Smooth muscle cell (in vitro differentiated cells): ENCODE measurements around the gene TMEM59L. TPM values are rescaled to one million over a fixed set of nuclear protein-coding genes. Genes with fewer than 3 reads are reported as not detected.
"Not testable (repeated sequence)": the region's sequence is repeated elsewhere in the genome, so short reads cannot be mapped to it uniquely, and the experiment has no call there.

Experiments used
- DNase-seq: peaks from one replicate; lab custom pipeline; 2025; ENCODE audit not compliant: unreplicated experiment; lab: John Stamatoyannopoulos, UW
- H2AFZ ChIP-seq: fragments of 200-600 bp; sonication (generic); 2 replicates; pipeline ENCODE4 v1.6.0; 2016; ENCODE audit warnings: antibody characterized with exemption, low read depth, mild to moderate bottlenecking
- H3F3A ChIP-seq: fragments of 200-600 bp; sonication (generic); 2 replicates; pipeline ENCODE4 v1.6.0; 2017; ENCODE audit warnings: antibody characterized with exemption, low read depth
- H3K27ac ChIP-seq: fragments of 200-600 bp; sonication (generic); 2 replicates; pipeline ENCODE4 v1.5.1; 2016; ENCODE audit warnings: low read depth, mild to moderate bottlenecking
- H3K27me3 ChIP-seq: fragments of 200-600 bp; sonication (generic); 2 replicates; pipeline ENCODE4 v1.6.1; 2016; ENCODE audit warnings: low read depth, mild to moderate bottlenecking
- H3K36me3 ChIP-seq: fragments of 200-600 bp; sonication (generic); 2 replicates; pipeline ENCODE4 v1.5.1; 2016; ENCODE audit warnings: low read depth
- H3K4me1 ChIP-seq: fragments of 200-600 bp; sonication (generic); 2 replicates; pipeline ENCODE4 v1.5.1; 2016; ENCODE audit warnings: low read depth
- H3K4me2 ChIP-seq: fragments of 200-600 bp; sonication (generic); 2 replicates; pipeline ENCODE4 v1.6.0; 2016; ENCODE audit warnings: mild to moderate bottlenecking
- H3K4me3 ChIP-seq: fragments of 200-600 bp; sonication (generic); 2 replicates; pipeline ENCODE4 v1.5.1; 2016; ENCODE audit warnings: mild to moderate bottlenecking
- H3K79me2 ChIP-seq: fragments of 200-600 bp; sonication (generic); 2 replicates; pipeline ENCODE4 v1.6.0; 2016; ENCODE audit warnings: low read depth, mild to moderate bottlenecking
- H3K9ac ChIP-seq: fragments of 200-600 bp; sonication (generic); 2 replicates; pipeline ENCODE4 v1.6.0; 2016; ENCODE audit warnings: low read depth
- H3K9me3 ChIP-seq: fragments of 200-600 bp; sonication (generic); replicated peaks from 2 replicates; pipeline ENCODE4 v1.5.1; 2016; ENCODE audit warnings: low read depth
- H4K20me1 ChIP-seq: fragments of 200-600 bp; sonication (generic); 2 replicates; pipeline ENCODE4 v1.6.0; 2016; ENCODE audit warnings: low read depth
- WGBS: methylation state at CpG from one replicate; pipeline ENCODE4 v1.1.7; 2016; ENCODE audit warnings: low lambda C conversion rate; 5-methylcytosine and 5-hydroxymethylcytosine counted together
- polyA plus RNA-seq: library from polyadenylated mRNA; unstranded; fragments of >200 nt; fragmentation: Nextera tagmentation; extraction: Ambion mirVana; gene quantifications from 2 replicates; pipeline ENCODE4 v1.2.1, GENCODE V29; 2016
- total RNA-seq: library from RNA; depleted of rRNA; stranded (reverse); fragments of >200 nt; gene quantifications from 2 replicates; pipeline ENCODE4 v1.2.3, GENCODE V29; 2014
- TF ChIP-seq, protein P1 (sequence below): fragments of 200-600 bp; sonication (generic); IDR thresholded peaks from 2 replicates; pipeline ENCODE4 v1.5.1; 2017; ENCODE audit warnings: borderline replicate concordance, mild to moderate bottlenecking, antibody characterized with exemption; ENCODE audit not compliant: insufficient read depth, poor library complexity, severe bottlenecking

Gene TMEM59L
- total and polyA plus RNA-seq, 2 experiments from 2014 or later: 4.4 to 42.0 TPM

DNA sequence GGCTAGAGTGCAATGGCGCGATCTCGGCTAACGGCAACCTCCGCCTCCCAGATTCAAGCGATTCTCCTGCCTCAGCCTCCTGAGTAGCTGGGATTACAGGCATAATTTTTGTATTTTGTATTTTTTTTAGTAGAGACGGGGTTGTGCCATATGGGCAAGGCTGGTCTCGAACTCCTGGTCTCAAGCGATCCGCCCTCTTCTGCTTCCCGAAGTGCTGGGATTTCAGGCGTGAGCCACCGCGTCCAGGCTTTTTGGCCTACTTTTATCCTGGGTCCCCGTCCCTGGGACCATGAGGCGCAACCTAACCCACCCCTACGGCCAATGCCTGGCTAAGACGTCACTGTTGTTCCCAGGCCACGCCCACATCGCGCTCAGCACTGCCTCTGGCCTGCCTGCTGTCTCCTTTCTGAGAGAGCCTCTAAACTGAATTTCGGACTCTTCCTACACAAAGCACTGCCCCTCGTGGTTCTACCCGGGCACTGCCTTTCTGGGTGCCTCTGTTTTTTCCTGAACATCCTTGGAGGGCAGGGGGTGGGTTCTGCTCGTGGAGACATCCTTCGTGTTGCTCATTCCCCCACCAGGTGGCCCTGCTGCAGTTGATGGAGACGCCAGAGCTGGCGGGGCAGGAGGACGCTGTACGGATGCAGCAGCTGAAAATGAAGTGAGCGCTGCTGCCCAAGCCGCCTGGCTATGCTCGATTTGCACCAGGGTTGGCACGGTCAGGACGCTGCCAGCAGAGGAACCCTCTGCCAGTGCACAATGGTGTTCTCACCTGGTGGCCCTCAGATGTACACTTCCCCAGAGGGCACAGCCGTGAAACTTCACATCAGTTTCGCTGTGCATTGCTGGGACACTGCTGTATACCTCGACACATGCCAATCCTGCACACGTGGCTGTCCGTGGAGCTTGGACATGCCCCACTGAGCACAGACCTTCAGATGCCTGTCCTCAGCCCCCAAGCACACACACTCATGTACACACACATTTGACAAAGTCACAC, 22.1 kb upstream of the TMEM59L start:
- Histone ChIP-seq H3K36me3 (no peaks in the 10 kb centered on the region), H3K4me3 (peak overlapping the region; percentile 95), H3K9me3 (no peaks in the 10 kb centered on the region), H4K20me1 (peaks cover 31% of the 10 kb centered on the region), H3K4me2 (peak overlapping the region; percentile 96), H3K27me3 (no peaks in the 10 kb centered on the region), H3K27ac (peak overlapping the region; percentile 71), H3K9ac (no peak overlapping the region), H2AFZ (no peak overlapping the region), H3K79me2 (no peaks in the 10 kb centered on the region), H3K4me1 (peaks cover 10% of the 10 kb centered on the region), H3F3A (peaks cover 39% of the 10 kb centered on the region)
- 33% methylated on average over 40 of the region's 40 CpGs for WGBS
- peak; percentile 63 for DNase-seq
- TF ChIP-seq, protein P1, sequence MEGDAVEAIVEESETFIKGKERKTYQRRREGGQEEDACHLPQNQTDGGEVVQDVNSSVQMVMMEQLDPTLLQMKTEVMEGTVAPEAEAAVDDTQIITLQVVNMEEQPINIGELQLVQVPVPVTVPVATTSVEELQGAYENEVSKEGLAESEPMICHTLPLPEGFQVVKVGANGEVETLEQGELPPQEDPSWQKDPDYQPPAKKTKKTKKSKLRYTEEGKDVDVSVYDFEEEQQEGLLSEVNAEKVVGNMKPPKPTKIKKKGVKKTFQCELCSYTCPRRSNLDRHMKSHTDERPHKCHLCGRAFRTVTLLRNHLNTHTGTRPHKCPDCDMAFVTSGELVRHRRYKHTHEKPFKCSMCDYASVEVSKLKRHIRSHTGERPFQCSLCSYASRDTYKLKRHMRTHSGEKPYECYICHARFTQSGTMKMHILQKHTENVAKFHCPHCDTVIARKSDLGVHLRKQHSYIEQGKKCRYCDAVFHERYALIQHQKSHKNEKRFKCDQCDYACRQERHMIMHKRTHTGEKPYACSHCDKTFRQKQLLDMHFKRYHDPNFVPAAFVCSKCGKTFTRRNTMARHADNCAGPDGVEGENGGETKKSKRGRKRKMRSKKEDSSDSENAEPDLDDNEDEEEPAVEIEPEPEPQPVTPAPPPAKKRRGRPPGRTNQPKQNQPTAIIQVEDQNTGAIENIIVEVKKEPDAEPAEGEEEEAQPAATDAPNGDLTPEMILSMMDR: peak; percentile 55

DNA sequence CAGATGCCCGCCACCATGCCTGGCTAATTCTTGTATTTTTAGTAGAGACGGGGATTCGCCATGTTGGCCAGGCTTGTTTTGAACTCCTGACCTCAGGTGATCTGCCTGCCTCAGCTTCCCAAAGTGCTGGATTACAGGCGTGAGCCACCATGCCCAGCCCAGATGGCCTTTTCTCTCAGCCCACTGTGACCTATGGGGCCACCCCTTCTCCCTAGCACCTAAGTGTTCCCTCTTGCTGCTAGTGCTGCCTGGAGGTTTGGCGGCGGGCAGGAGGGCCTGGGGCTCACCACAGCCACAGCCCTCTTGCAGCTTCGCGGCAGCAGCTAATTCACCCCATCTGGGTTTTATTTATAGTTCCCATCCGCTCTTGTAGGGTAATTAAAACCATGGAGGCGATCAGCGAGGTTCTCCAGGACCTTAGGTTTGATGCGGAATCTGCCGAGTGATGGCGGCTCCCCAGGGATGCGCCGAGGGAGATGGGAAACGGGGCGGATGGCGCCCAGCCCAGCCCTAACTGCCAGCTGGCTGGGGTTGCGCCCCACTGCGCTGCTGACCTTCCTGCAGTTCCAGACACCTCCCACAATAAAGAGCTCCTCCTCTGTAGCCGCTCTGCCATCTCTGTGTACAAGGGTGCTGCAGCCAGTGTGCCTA, 20.8 kb upstream of the TMEM59L start:
- Histone ChIP-seq H3K9ac (no peak overlapping the region), H3K79me2 (no peaks in the 10 kb centered on the region), H2AFZ (no peak overlapping the region), H3K27me3 (no peaks in the 10 kb centered on the region), H3K4me3 (no peak overlapping the region), H3K27ac (no peak overlapping the region), H3K9me3 (no peaks in the 10 kb centered on the region), H3F3A (peaks cover 39% of the 10 kb centered on the region), H3K4me2 (no peak overlapping the region), H4K20me1 (peaks cover 41% of the 10 kb centered on the region), H3K36me3 (no peaks in the 10 kb centered on the region), H3K4me1 (peaks cover 10% of the 10 kb centered on the region)
- TF ChIP-seq, protein P1: no peak
- no peak for DNase-seq
- 94% methylated on average over 22 of the region's 22 CpGs for WGBS

DNA sequence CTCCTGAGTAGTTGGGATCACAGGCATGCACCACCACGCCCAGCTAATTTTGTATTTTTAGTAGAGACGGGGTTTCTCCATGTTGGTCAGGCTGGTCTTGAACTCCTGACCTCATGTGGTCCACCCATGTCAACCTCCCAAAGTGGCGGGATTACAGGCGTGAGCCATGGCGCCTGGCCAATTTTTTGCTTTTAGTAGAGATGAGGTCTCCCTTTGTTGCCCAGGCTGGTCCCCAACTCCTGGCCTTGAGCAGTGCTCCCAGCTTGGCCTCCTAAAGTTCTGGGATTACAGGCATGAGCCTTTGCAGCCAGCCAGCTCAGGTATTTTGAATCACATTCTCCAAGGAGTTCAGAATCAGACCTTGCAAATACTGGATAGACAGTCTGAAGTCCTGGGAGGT, 19.9 kb upstream of the TMEM59L start:
- H3K4me3 ChIP-seq, H3K27ac ChIP-seq, H3K4me2 ChIP-seq, H2AFZ ChIP-seq, H3K27me3 ChIP-seq, H3K9me3 ChIP-seq, H3K36me3 ChIP-seq, H3K9ac ChIP-seq, H3K79me2 ChIP-seq, DNase-seq: not testable (repeated sequence)
- peaks cover 39% of the 10 kb centered on the region for H3F3A ChIP-seq
- 95% methylated on average over 5 of the region's 5 CpGs for WGBS
- peaks cover 10% of the 10 kb centered on the region for H3K4me1 ChIP-seq
- peaks cover 41% of the 10 kb centered on the region for H4K20me1 ChIP-seq

DNA sequence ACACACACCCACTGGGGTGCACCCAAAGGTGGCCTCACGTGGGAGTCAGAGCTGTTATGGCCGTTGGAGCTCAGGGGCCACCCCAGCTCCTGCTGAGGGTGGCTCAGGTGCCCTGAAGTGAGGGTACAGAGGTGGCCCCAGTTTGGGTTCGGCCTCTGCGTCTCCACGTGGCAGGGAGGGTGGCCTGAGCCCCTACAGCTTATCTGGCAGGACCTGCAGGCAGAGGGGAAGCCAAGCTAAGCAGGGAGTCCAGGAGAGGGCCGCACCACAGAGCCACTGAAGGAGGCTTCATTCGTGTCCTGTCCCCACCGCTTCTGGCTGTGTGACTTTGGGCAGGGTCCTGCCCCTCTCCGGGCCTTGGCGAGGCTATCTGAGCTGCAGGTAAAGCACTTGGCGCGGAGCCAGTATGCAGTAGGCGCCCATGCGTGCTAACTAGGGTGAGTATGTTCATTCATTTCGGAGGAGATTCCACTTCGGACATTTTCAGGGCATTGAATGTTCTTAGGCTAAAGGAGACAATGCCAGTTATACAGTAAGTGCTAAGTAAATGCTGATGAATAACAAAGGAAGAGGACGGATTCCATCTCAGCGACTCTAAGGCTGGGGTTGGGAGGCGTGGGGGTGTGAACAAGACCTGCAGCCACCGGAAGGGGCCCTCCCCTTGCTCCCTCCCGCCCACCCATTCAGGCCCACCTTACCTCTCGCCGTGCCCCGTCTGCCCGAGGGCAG, 19.1 kb upstream of the TMEM59L start:
- Histone ChIP-seq H3K36me3 (no peaks in the 10 kb centered on the region), H3K4me2 (peak overlapping the region; percentile 95), H3F3A (peaks cover 34% of the 10 kb centered on the region), H2AFZ (no peak overlapping the region), H3K4me1 (peaks cover 10% of the 10 kb centered on the region), H3K79me2 (no peaks in the 10 kb centered on the region), H3K9ac (no peak overlapping the region), H3K27me3 (no peaks in the 10 kb centered on the region), H3K9me3 (no peaks in the 10 kb centered on the region), H4K20me1 (peaks cover 44% of the 10 kb centered on the region), H3K4me3 (peak overlapping the region; percentile 43), H3K27ac (no peak overlapping the region)
- DNase-seq: no peak
- TF ChIP-seq, protein P1: no peak
- WGBS: 37% methylated on average over 24 of the region's 25 CpGs
